Measurements from ENCODE around the gene RAB40B.

DNA sequence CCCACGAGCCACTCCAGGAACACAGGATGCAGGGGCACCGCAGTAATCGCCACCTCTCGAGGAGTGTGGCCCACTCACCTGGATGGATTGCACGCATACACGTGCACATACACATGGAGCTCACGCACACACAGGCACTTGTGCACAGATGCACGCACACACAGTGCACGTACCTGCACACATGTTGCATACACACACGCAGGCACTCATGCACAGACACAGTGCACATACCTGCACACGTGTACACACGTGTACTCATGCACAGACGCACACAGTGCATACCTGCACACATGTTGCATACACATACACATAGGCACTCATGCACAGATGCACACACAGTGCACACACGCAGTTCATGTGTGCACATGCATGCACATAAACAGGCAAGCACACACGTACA lies 38.6 kb downstream of the RAB40B start:
- TF ChIP-seq, protein P1, sequence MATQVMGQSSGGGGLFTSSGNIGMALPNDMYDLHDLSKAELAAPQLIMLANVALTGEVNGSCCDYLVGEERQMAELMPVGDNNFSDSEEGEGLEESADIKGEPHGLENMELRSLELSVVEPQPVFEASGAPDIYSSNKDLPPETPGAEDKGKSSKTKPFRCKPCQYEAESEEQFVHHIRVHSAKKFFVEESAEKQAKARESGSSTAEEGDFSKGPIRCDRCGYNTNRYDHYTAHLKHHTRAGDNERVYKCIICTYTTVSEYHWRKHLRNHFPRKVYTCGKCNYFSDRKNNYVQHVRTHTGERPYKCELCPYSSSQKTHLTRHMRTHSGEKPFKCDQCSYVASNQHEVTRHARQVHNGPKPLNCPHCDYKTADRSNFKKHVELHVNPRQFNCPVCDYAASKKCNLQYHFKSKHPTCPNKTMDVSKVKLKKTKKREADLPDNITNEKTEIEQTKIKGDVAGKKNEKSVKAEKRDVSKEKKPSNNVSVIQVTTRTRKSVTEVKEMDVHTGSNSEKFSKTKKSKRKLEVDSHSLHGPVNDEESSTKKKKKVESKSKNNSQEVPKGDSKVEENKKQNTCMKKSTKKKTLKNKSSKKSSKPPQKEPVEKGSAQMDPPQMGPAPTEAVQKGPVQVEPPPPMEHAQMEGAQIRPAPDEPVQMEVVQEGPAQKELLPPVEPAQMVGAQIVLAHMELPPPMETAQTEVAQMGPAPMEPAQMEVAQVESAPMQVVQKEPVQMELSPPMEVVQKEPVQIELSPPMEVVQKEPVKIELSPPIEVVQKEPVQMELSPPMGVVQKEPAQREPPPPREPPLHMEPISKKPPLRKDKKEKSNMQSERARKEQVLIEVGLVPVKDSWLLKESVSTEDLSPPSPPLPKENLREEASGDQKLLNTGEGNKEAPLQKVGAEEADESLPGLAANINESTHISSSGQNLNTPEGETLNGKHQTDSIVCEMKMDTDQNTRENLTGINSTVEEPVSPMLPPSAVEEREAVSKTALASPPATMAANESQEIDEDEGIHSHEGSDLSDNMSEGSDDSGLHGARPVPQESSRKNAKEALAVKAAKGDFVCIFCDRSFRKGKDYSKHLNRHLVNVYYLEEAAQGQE (IDR thresholded peaks at IDR 0.05; ENCODE audit: insufficient read depth in 1 of 2, low read depth in 2 of 2, low read length in 2 of 2): no peak
- TF ChIP-seq POLR2AphosphoS5 (IDR thresholded peaks at IDR 0.05; ENCODE audit: low read depth, low read length): no peak
